Measurements from ENCODE around the gene ELAVL3.

The ELAVL3 gene

DNA sequence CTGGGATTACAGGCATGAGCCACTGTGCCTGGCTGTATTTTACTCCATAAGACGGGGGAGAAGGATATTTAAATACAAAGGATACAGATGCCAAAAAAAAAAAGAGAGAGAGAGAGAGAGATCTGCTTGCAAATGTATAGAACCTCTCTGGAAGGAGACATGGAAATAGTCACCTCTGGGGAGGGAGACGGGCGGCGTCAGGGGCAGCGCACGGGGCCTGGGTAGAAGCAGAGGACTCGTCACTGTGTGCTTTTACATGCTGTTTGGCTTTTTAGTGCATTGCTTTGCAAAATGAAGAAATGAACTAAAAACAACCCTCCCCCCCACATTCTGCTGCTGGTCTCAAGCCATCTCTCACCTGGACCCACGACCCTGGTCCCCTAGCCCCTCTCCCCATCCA, 29.6 kb upstream of the ELAVL3 start:
- Histone ChIP-seq H3K36me3 (peaks cover 9% of the 10 kb centered on the region), H3K4me3 (ENCODE audit: low read depth in 1 of 2, low read length in 1 of 2) (no peak overlapping the region), H3K27me3 (no peaks in the 10 kb centered on the region), H3K9me3 (no peaks in the 10 kb centered on the region), H3K27ac (no peak overlapping the region), H3K4me1 (ENCODE audit: control insufficient read depth in 1 of 2, insufficient read depth in 1 of 2, low read depth in 1 of 2, low read length in 1 of 2) (peaks cover 12% of the 10 kb centered on the region in 2 experiments)
- TF ChIP-seq, protein P1, sequence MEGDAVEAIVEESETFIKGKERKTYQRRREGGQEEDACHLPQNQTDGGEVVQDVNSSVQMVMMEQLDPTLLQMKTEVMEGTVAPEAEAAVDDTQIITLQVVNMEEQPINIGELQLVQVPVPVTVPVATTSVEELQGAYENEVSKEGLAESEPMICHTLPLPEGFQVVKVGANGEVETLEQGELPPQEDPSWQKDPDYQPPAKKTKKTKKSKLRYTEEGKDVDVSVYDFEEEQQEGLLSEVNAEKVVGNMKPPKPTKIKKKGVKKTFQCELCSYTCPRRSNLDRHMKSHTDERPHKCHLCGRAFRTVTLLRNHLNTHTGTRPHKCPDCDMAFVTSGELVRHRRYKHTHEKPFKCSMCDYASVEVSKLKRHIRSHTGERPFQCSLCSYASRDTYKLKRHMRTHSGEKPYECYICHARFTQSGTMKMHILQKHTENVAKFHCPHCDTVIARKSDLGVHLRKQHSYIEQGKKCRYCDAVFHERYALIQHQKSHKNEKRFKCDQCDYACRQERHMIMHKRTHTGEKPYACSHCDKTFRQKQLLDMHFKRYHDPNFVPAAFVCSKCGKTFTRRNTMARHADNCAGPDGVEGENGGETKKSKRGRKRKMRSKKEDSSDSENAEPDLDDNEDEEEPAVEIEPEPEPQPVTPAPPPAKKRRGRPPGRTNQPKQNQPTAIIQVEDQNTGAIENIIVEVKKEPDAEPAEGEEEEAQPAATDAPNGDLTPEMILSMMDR (IDR thresholded peaks at IDR 0.05) = no peak

DNA sequence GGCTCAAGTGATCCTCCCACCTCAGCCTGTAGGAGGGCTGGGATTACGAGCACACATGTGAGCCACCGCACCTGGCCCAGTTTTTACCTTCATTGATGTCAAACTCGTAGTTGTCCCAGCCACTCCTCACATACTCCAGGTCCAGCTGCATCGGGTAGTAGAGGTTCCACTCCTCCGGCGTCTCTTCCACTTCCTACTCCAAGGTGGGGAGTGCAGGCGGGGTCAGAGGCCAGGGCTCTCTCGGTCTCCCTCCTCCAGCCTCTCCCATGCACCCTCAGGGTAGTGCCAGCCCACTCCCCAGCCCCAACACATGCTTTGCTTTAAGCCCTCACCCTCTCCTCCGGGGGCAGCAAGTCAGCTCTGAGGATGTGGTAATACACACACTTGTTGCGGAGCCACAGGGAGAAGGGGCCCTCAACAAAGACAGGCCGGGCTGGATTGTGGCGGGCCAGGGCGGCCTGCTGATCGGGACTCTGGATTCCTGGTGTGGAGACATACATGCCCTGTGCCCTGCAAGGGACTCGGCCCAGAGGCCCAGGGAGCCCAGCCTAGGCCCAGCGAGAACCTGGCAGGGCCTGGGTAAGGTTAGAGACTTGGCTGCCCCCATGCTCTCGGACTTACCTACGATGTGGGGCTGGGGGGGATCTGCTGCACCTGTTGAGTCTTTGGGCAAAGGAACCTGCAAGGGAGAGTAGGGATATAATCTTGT, 26.7 kb upstream of the ELAVL3 start:
- H3K36me3 ChIP-seq = peaks cover 5% of the 10 kb centered on the region
- TF ChIP-seq, protein P1 (IDR thresholded peaks at IDR 0.05) = no peak
- H3K27me3 ChIP-seq = no peaks in the 10 kb centered on the region
- no peak overlapping the region for H3K27ac ChIP-seq
- H3K4me3 ChIP-seq (ENCODE audit: low read depth in 1 of 2, low read length in 1 of 2) = no peak overlapping the region
- H3K4me1 ChIP-seq (ENCODE audit: control insufficient read depth in 1 of 2, insufficient read depth in 1 of 2, low read depth in 1 of 2, low read length in 1 of 2) = peaks cover 16 to 20% of the 10 kb centered on the region in 2 experiments
- H3K9me3 ChIP-seq = no peaks in the 10 kb centered on the region

DNA sequence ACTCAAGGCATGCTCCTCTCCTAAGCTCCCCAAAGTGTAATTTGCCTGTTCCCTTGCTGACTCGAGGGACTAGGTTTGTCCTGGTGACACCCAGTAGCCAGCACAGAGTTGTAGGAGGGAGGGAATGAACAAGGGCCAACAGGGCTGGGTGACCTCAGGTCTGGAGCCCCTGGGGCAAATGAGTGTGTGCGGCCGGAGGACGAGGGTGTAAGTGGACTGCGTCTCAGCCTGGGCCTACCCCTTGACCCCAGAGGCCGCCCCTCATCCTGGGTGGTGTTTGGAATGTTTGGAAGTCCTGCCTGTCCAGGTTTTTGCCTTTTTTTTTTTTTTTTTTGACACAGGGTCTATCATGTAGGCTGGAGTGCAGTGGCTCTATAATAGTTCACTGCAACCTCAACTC, 26.1 kb upstream of the ELAVL3 start:
- TF ChIP-seq, protein P1 (IDR thresholded peaks at IDR 0.05) = no peak
- no peaks in the 10 kb centered on the region for H3K27me3 ChIP-seq
- peaks cover 16 to 20% of the 10 kb centered on the region in 2 experiments for H3K4me1 ChIP-seq (ENCODE audit: control insufficient read depth in 1 of 2, insufficient read depth in 1 of 2, low read depth in 1 of 2, low read length in 1 of 2)
- H3K36me3 ChIP-seq = peaks cover 5% of the 10 kb centered on the region
- H3K9me3 ChIP-seq = no peaks in the 10 kb centered on the region
- H3K4me3 ChIP-seq (ENCODE audit: low read depth in 1 of 2, low read length in 1 of 2) = no peak overlapping the region
- no peak overlapping the region for H3K27ac ChIP-seq

DNA sequence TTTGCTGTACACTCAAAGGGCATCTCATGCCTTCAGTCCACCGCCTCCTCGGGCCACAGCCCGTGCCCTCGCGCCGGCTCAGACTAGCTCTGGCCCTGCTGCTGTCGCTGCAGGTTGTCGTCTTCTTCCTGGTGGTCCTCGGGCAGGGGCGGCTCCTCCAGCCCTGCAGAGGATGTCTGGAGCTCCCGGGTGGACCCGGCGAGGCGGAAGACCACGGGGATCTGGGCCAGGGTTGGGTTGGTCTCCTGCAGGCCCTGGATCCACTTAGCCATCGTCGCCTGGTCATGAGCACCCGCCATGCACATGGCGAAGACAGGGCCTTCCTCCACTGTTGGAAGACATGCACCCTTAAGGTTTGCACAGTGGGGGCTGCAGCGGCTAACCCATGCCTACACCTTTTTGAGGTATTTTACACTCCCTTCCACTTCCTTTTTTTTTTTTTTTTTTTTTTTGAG, 25.3 kb upstream of the ELAVL3 start:
- Histone ChIP-seq H3K4me3 (ENCODE audit: low read depth in 1 of 2, low read length in 1 of 2) (peak overlapping the region; percentile 76 to 98), H3K27me3 (no peaks in the 10 kb centered on the region)

DNA sequence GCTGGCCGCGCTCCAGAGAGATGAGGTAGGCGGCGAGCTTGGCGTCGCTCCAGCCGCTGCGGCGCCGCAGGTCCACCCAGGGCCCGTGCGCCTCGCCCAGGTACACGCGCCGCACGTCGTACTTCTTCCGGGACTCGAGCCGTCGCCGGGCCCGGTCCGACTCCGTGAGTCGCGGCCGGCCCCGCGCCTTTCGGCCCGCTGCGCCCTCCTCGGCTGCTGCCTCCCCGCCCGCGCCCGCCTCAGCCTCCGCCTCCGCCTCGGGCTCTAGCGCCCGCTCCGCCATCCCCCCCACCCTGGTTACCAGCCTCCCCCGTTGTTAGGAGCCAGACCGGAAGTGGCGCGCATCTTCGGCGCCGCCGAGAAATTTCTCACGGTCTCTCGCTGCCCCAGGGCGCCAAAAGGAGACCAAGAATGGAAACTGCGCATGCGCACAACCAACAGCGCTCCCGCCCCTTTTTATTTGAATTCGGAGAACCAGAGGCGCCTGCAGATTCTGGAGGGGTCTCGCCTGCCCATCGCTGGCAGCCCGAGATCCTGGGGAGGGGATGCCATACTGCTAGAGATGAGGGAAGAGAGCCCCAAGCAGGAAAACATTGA, 24.8 kb upstream of the ELAVL3 start, which contains the start of gene ZNF653:
Gene ZNF653, minus strand, starts transcription at position 336 of the 597 bp plus-strand sequence. Its CDS starts 53 bp downstream, at position 283.
- TF ChIP-seq, protein P1 (IDR thresholded peaks at IDR 0.05) = no peak
- no peaks in the 10 kb centered on the region for H3K27me3 ChIP-seq
- peak within 1 kb of the TSS; percentile 76 to 98 for H3K4me3 ChIP-seq (ENCODE audit: low read depth in 1 of 2, low read length in 1 of 2)
- peak within 1 kb of the TSS; percentile 95 for H3K27ac ChIP-seq
- no peaks in the 10 kb centered on the region for H3K9me3 ChIP-seq
- H3K4me1 ChIP-seq (ENCODE audit: control insufficient read depth in 1 of 2, insufficient read depth in 1 of 2, low read depth in 1 of 2, low read length in 1 of 2) = peaks cover 16 to 20% of the 10 kb centered on the region in 2 experiments
- H3K36me3 ChIP-seq = no peaks in the 10 kb centered on the region

More for the DNA sequence above, 25.3 kb upstream of the ELAVL3 start:
- Histone ChIP-seq H3K36me3 (no peaks in the 10 kb centered on the region), H3K4me1 (ENCODE audit: control insufficient read depth in 1 of 2, insufficient read depth in 1 of 2, low read depth in 1 of 2, low read length in 1 of 2) (peaks cover 16 to 20% of the 10 kb centered on the region in 2 experiments), H3K27ac (peak overlapping the region; percentile 95), H3K9me3 (no peaks in the 10 kb centered on the region)
- TF ChIP-seq, protein P1 (IDR thresholded peaks at IDR 0.05) = no peak

Data from neutrophil (primary cell).